ENCODE measurements around the gene SHANK2.

- TF ChIP-seq CTCF (conservative IDR thresholded peaks at IDR 0.05; ENCODE audit: low read depth, low read length) (no peak), POLR2A (IDR thresholded peaks at IDR 0.05; ENCODE audit: low read depth, low read length) (no peak), RAD21 (IDR thresholded peaks at IDR 0.05; ENCODE audit: low read length) (no peak), SMC3 (IDR thresholded peaks at IDR 0.05; ENCODE audit: low read depth, low read length) (no peak), NFE2L2 (IDR thresholded peaks at IDR 0.05; ENCODE audit: low read depth, low read length) (no peak), BHLHE40 (IDR thresholded peaks at IDR 0.05; ENCODE audit: low read depth, low read length) (no peak), MAZ (IDR thresholded peaks at IDR 0.05; ENCODE audit: borderline replicate concordance, low read depth, low read length) (no peak), FOS (IDR thresholded peaks at IDR 0.05; ENCODE audit: low read depth, low read length) (no peak), CEBPB (IDR thresholded peaks at IDR 0.05; ENCODE audit: low read depth, low read length) (no peak), MXI1 (IDR thresholded peaks at IDR 0.05; ENCODE audit: borderline replicate concordance, low read depth, low read length) (no peak), MAFK (IDR thresholded peaks at IDR 0.05; ENCODE audit: low read depth, low read length) (no peak), CHD1 (IDR thresholded peaks at IDR 0.05; ENCODE audit: low read depth, low read length) (no peak)
Measured at GRCh38 chr11:71284525-71285092, 32.2 kb upstream of the SHANK2 start.
